Left renal cortex interstitium (tissue), 4 donors: ENCODE measurements around the gene PKP1. TPM values are rescaled to one million over a fixed set of nuclear protein-coding genes. Genes with fewer than 3 reads are reported as not detected.

ENCODE experiments used
- DNase-seq, 4 donors: peaks; one replicate each; pipeline ENCODE4 v3.0.0-alpha.2; 2013; ENCODE audit warnings: low read depth in 4 of 4, low spot score in 2 of 4, missing footprints in 1 of 4
- polyA plus RNA-seq, 4 donors: library from polyadenylated mRNA; unstranded; fragments of 120-200 nt; gene quantifications; one replicate each; pipeline ENCODE4 v1.2.1, GENCODE V29; 2013; ENCODE audit not compliant: insufficient read length in 4 of 4

PKP1 gene
- polyA plus RNA-seq, 4 donors: 0.06 to 0.18 (median 0.10) TPM

- DNase-seq: no peak
Measured at GRCh38 chr1:201348211-201348566, 64.9 kb downstream of the PKP1 start.

GRCh38 chr1:201349092-201349491 is 65.8 kb downstream of the PKP1 start:
- DNase-seq: no peak

- DNase-seq: no peak
Measured at GRCh38 chr1:201350361-201350725, 67.0 kb downstream of the PKP1 start.

- no peak for DNase-seq
Measured at GRCh38 chr1:201350884-201351283, 67.6 kb downstream of the PKP1 start.

- DNase-seq: no peak
Measured at GRCh38 chr1:201351617-201352016, 68.3 kb downstream of the PKP1 start.

- no peak for DNase-seq
Measured at GRCh38 chr1:201353186-201353940, 70.1 kb downstream of the PKP1 start.

- DNase-seq: no peak
Measured at GRCh38 chr1:201354151-201354900, 71.0 kb downstream of the PKP1 start.

- DNase-seq: no peak
Measured at GRCh38 chr1:201354901-201355295, 71.6 kb downstream of the PKP1 start.

- no peak for DNase-seq
Measured at GRCh38 chr1:201355471-201355870, 72.2 kb downstream of the PKP1 start.

- DNase-seq: no peak
Measured at GRCh38 chr1:201356236-201356635, 72.9 kb downstream of the PKP1 start.

- no peak for DNase-seq
Measured at GRCh38 chr1:201356701-201357100, 73.4 kb downstream of the PKP1 start.

GRCh38 chr1:201357211-201357610 is 73.9 kb downstream of the PKP1 start:
- no peak for DNase-seq

GRCh38 chr1:201357636-201358348 is 74.5 kb downstream of the PKP1 start:
- DNase-seq: no peak

GRCh38 chr1:201358596-201358995 is 75.3 kb downstream of the PKP1 start:
- DNase-seq: no peak

GRCh38 chr1:201359031-201359872 is 75.9 kb downstream of the PKP1 start:
- no peak for DNase-seq

GRCh38 chr1:201359873-201360210 is 76.5 kb downstream of the PKP1 start:
- no peak for DNase-seq

GRCh38 chr1:201360486-201360885 is 77.2 kb downstream of the PKP1 start:
- no peak for DNase-seq

GRCh38 chr1:201360901-201361651 is 77.8 kb downstream of the PKP1 start:
- DNase-seq: no peak

GRCh38 chr1:201361652-201362504 is 78.6 kb downstream of the PKP1 start:
- DNase-seq: no peak
